GM11168 (cell line): ENCODE measurements around the gene VEGFA.

Experiments
- in situ Hi-C: fragments of 300-500 bp; cut with MboI; formaldehyde crosslinking; loops from one replicate; pipeline ENCODE4 v1.12.0; 2022; ENCODE audit warnings: low sequenced_read_pairs; ENCODE audit not compliant: unreplicated experiment

VEGFA gene

GRCh38 chr6:43770372-43771209 lies 580 bp downstream of the VEGFA start:
- in situ Hi-C loops = no loop called here

- in situ Hi-C loops = no loop called here
Observed at GRCh38 chr6:43771210-43771857, 1.3 kb downstream of the VEGFA start.

- in situ Hi-C loops = no loop called here
Observed at GRCh38 chr6:43771858-43772680, 2.1 kb downstream of the VEGFA start.

GRCh38 chr6:43772681-43773049 lies 2.7 kb downstream of the VEGFA start:
- in situ Hi-C loops = no loop called here

GRCh38 chr6:43773050-43773979 lies 3.3 kb downstream of the VEGFA start:
- in situ Hi-C loops = no loop called here

GRCh38 chr6:43773980-43774775 lies 4.2 kb downstream of the VEGFA start:
- in situ Hi-C loops = no loop called here

GRCh38 chr6:43774776-43775534 lies 4.9 kb downstream of the VEGFA start:
- in situ Hi-C loops = loop anchor here (5.0 kb wide), 1 partner anchor 312 kb away; no protein-coding TSS in a partner anchor

- in situ Hi-C loops = loop anchor here (5.0 kb wide), 1 partner anchor 312 kb away; no protein-coding TSS in a partner anchor
Observed at GRCh38 chr6:43775535-43775885, 5.5 kb downstream of the VEGFA start.

GRCh38 chr6:43776115-43776798 lies 6.2 kb downstream of the VEGFA start:
- in situ Hi-C loops = loop anchor here (5.0 kb wide), 1 partner anchor 311 kb away; no protein-coding TSS in a partner anchor

- in situ Hi-C loops = loop anchor here (5.0 kb wide), 1 partner anchor 310 kb away; no protein-coding TSS in a partner anchor
Observed at GRCh38 chr6:43776799-43777776, 7.1 kb downstream of the VEGFA start.

GRCh38 chr6:43778131-43778855 lies 8.3 kb downstream of the VEGFA start:
- in situ Hi-C loops = loop anchor here (5.0 kb wide), 1 partner anchor 309 kb away; no protein-coding TSS in a partner anchor

- in situ Hi-C loops = loop anchor here (5.0 kb wide), 1 partner anchor 308 kb away; no protein-coding TSS in a partner anchor
Observed at GRCh38 chr6:43778976-43779851, 9.2 kb downstream of the VEGFA start.

GRCh38 chr6:43779852-43780236 lies 9.8 kb downstream of the VEGFA start:
- in situ Hi-C loops = loop anchor here (5.0 kb wide), 1 partner anchor 307 kb away; no protein-coding TSS in a partner anchor

- in situ Hi-C loops = no loop called here
Observed at GRCh38 chr6:43780293-43780692, 10.3 kb downstream of the VEGFA start.
